ENCODE measurements around the gene C1orf87.

C1orf87 gene

DNA sequence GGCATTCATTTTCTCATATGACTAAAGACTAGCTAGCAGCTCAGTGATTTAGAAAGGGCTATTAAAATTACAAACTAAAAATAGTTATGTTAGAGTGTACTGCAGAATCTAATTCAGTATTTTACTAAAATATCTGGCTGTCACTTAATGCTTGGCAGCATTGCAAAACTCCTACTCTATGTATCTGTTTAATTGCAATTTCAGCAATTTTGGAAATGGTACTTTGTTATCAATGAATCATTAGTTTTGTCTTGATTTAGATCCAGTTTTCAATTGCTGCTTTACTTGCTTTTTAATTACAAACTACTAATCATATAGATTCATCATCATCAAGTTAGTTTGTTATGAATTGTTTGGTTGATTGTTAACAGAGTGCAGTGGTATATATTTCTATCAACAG, 19.2 kb downstream of the C1orf87 start:
- TF ChIP-seq, protein P1, sequence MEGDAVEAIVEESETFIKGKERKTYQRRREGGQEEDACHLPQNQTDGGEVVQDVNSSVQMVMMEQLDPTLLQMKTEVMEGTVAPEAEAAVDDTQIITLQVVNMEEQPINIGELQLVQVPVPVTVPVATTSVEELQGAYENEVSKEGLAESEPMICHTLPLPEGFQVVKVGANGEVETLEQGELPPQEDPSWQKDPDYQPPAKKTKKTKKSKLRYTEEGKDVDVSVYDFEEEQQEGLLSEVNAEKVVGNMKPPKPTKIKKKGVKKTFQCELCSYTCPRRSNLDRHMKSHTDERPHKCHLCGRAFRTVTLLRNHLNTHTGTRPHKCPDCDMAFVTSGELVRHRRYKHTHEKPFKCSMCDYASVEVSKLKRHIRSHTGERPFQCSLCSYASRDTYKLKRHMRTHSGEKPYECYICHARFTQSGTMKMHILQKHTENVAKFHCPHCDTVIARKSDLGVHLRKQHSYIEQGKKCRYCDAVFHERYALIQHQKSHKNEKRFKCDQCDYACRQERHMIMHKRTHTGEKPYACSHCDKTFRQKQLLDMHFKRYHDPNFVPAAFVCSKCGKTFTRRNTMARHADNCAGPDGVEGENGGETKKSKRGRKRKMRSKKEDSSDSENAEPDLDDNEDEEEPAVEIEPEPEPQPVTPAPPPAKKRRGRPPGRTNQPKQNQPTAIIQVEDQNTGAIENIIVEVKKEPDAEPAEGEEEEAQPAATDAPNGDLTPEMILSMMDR (IDR thresholded peaks at IDR 0.05; ENCODE audit: borderline replicate concordance, control extremely low read depth, extremely low read depth, insufficient read depth, missing control alignments) = no peak
- no peak for DNase-seq (ENCODE audit: low spot score)
- in situ Hi-C loops (cut with MboI; ENCODE audit: low sequenced_read_pairs, unreplicated experiment) = no loop called here

GRCh38 chr1:60052601-60053000, 21.0 kb downstream of the C1orf87 start:
- in situ Hi-C loops (cut with MboI; ENCODE audit: low sequenced_read_pairs, unreplicated experiment) = no loop called here
- DNase-seq (ENCODE audit: low spot score) = no peak
- TF ChIP-seq, protein P1 (IDR thresholded peaks at IDR 0.05; ENCODE audit: borderline replicate concordance, control extremely low read depth, extremely low read depth, insufficient read depth, missing control alignments) = no peak

DNA sequence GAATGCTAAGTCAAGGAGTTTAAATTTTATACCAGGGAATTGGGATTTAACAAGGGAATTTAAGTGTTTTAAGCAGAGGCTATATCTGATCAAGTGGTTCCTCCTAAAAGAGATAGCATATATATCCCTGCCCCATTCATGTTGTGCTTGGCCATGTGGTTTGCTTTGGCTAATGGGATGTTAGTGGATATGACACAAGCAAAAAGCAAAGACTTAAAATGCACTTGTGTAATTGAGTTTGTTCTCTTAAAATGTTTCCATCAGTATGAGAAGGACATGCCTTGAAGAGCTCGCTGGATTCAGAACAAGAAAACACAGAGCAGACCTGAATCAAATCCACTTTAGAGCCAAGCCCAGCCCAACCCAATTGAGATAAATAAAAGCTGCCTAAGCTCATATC, 22.4 kb downstream of the C1orf87 start:
- TF ChIP-seq, protein P1 (IDR thresholded peaks at IDR 0.05; ENCODE audit: borderline replicate concordance, control extremely low read depth, extremely low read depth, insufficient read depth, missing control alignments) = no peak
- no peak for DNase-seq (ENCODE audit: low spot score)
- in situ Hi-C loops (cut with MboI; ENCODE audit: low sequenced_read_pairs, unreplicated experiment) = no loop called here

GRCh38 chr1:60049188-60049587, 24.4 kb downstream of the C1orf87 start:
- TF ChIP-seq, protein P1 (IDR thresholded peaks at IDR 0.05; ENCODE audit: borderline replicate concordance, control extremely low read depth, extremely low read depth, insufficient read depth, missing control alignments) = no peak
- in situ Hi-C loops (cut with MboI; ENCODE audit: low sequenced_read_pairs, unreplicated experiment) = no loop called here
- no peak for DNase-seq (ENCODE audit: low spot score)

DNA sequence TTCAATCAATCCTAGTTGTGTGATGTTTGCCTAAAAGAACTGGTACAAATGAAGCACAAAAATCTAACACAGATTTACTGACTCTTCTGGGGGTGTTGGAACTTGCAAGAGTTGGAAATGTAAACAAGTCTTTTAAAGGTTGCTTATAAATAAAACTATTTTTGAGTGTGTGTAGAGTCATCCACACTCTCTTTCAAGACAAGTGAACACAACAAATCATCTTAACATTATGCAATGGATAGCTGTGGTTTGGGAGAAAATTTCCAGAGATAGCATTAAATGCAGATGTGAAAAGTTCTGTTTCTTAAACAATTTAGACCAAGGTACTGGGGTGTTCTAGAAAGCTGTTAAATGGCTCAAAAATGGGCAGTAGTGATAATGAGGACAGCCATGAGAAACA, 28.7 kb downstream of the C1orf87 start:
- in situ Hi-C loops (cut with MboI; ENCODE audit: low sequenced_read_pairs, unreplicated experiment) = no loop called here
- TF ChIP-seq, protein P1 (IDR thresholded peaks at IDR 0.05; ENCODE audit: borderline replicate concordance, control extremely low read depth, extremely low read depth, insufficient read depth, missing control alignments) = no peak
- no peak for DNase-seq (ENCODE audit: low spot score)

DNA sequence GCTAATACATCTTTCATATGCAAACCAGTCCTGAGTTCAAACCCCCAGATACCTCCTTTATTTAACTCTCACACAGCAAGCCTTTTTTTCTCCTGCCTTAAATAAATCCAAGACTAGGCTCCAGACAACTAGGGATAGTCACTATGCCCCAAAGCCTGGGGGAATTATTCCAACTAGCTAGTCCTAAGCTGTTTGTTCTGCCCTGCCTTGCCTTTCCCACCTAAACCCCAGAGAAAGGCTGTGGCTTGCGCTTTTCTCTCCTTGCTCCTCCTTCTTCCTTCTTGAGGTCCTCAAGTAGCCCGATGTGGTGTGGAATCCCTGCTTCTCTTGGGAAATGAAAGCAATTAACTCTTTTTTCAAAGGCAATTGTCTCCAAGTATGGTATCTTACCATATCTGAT, 31.8 kb downstream of the C1orf87 start:
- no peak for DNase-seq (ENCODE audit: low spot score)
- in situ Hi-C loops (cut with MboI; ENCODE audit: low sequenced_read_pairs, unreplicated experiment) = no loop called here
- TF ChIP-seq, protein P1 (IDR thresholded peaks at IDR 0.05; ENCODE audit: borderline replicate concordance, control extremely low read depth, extremely low read depth, insufficient read depth, missing control alignments) = no peak

DNA sequence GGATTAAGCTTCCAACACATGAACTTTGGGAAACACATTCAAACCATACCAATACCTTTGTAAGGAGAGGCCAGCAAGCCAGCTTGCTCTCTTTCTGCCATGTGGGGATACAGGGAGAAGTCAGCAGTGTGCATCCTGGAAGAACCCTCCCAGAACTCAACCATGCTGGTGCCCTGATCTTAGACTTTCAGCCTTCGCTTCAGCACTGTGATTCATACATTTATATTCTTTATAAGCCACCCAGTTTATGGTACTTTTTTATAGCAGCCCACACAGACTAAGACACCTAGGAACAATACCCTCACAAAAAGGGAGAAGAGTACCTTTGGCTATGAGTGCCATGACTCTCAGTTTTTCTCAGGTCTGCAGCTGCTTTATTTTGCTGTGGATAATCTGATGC, 35.9 kb downstream of the C1orf87 start:
- in situ Hi-C loops (cut with MboI; ENCODE audit: low sequenced_read_pairs, unreplicated experiment) = no loop called here
- TF ChIP-seq, protein P1 (IDR thresholded peaks at IDR 0.05; ENCODE audit: borderline replicate concordance, control extremely low read depth, extremely low read depth, insufficient read depth, missing control alignments) = no peak
- DNase-seq (ENCODE audit: low spot score) = no peak

Data from GM13976 (cell line).